ENCODE results near the gene POLR1C.

DNA sequence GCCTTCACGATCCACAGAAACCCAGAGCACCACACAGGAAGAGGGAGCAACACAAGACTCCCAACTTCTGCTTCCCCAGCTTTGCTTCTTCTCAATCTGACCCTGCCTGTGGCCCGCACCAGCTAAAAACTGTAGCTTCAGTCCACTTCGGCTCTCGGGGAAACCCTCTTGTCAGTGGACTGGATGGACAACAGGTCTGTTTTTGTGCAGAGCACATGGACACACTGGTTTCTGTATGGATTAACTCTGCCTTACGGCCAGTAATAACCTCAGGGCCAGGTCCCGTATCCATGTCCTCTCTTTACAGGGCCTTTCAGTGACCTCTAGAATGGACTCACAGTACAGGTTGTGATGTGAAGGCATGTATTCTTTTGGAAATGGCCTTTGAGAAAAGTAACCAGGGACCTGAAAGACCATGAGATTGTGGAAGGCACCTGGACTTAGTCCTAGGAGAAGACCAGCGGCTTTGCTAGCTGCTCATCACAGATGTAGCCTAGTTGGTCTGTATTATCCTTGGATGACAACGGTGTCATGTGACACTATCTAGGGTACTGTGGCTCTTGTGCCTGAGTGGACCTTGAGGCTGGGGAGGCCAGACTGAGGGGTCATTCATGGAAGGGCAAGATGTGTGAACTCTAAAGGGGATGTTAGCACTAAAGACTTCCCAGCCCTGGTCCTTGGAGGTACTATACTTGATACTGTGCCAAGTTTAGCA lies 5.8 kb downstream of the POLR1C start:
- TF ChIP-seq, protein P1, sequence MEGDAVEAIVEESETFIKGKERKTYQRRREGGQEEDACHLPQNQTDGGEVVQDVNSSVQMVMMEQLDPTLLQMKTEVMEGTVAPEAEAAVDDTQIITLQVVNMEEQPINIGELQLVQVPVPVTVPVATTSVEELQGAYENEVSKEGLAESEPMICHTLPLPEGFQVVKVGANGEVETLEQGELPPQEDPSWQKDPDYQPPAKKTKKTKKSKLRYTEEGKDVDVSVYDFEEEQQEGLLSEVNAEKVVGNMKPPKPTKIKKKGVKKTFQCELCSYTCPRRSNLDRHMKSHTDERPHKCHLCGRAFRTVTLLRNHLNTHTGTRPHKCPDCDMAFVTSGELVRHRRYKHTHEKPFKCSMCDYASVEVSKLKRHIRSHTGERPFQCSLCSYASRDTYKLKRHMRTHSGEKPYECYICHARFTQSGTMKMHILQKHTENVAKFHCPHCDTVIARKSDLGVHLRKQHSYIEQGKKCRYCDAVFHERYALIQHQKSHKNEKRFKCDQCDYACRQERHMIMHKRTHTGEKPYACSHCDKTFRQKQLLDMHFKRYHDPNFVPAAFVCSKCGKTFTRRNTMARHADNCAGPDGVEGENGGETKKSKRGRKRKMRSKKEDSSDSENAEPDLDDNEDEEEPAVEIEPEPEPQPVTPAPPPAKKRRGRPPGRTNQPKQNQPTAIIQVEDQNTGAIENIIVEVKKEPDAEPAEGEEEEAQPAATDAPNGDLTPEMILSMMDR (IDR thresholded peaks at IDR 0.05): no peak
- TF ChIP-seq POLR2A (IDR thresholded peaks at IDR 0.05): no peak
